ENCODE results near the gene ARMC3. TPM values are rescaled to one million over a fixed set of nuclear protein-coding genes. Genes with fewer than 3 reads are reported as not detected.

The ARMC3 gene, protein sequence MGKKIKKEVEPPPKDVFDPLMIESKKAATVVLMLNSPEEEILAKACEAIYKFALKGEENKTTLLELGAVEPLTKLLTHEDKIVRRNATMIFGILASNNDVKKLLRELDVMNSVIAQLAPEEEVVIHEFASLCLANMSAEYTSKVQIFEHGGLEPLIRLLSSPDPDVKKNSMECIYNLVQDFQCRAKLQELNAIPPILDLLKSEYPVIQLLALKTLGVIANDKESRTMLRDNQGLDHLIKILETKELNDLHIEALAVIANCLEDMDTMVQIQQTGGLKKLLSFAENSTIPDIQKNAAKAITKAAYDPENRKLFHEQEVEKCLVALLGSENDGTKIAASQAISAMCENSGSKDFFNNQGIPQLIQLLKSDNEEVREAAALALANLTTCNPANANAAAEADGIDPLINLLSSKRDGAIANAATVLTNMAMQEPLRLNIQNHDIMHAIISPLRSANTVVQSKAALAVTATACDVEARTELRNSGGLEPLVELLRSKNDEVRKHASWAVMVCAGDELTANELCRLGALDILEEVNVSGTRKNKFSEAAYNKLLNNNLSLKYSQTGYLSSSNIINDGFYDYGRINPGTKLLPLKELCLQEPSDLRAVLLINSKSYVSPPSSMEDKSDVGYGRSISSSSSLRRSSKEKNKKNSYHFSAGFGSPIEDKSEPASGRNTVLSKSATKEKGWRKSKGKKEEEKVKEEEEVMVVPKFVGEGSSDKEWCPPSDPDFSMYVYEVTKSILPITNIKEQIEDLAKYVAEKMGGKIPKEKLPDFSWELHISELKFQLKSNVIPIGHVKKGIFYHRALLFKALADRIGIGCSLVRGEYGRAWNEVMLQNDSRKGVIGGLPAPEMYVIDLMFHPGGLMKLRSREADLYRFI
- total RNA-seq: 0.48 and 0.64 TPM in 2 replicates

DNA sequence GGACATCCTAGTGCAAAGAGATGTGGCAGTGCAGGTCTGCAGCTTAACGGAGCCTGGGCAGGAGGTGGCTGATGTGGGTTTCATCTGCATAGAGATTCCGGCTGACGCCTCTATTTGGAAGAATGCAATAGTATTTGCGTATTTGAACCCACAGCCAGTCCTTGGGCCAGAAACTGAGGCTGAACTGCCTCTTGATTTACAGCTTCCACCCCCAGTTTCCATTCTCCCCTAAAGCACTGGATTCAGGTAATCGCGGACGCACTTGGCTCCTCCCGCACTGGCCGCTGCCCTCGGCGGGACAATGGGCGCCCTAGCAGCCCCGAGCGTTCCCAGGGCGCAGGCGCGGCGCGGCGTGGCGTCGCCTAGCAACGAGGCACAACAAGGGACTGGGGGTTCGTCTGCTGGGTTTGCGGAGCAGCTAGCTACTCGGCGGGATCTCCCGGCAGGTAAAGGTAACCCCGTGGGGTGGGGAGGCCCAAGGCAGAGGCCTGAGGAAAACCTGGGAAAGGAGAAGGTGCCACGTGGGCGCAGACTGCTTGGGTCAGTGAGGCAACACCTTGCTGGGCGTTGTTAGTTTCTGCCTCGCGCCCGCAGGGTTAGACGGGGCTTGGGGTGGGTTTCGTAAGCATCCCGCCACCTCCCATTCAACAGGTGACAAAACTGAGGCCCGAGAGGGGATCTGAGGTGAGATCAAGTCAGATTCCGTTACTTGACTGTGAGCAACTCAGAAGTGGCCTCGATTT, at the start of gene ARMC3:
Gene ARMC3, plus strand, starts transcription at position 393 of the 743 bp plus-strand sequence. CDS start 3,944 bp downstream, outside the sequence.

Other genes with a start within 250 kb of the ARMC3 start
- gene PIP4K2A, start 213.5 kb upstream of the ARMC3 start, total RNA-seq: 12.3 and 17.1 TPM in 2 replicates
- gene MSRB2, start 167.5 kb downstream of the ARMC3 start, total RNA-seq: 5.5 and 8.7 TPM in 2 replicates

All from tracheal epithelial cell (primary cell).